ENCODE results near the gene FAM222A. TPM values are rescaled to one million over a fixed set of nuclear protein-coding genes. Genes with fewer than 3 reads are reported as not detected.

Gene FAM222A
- total RNA-seq, 1 donor from 2014 or later = 1.5 TPM

DNA sequence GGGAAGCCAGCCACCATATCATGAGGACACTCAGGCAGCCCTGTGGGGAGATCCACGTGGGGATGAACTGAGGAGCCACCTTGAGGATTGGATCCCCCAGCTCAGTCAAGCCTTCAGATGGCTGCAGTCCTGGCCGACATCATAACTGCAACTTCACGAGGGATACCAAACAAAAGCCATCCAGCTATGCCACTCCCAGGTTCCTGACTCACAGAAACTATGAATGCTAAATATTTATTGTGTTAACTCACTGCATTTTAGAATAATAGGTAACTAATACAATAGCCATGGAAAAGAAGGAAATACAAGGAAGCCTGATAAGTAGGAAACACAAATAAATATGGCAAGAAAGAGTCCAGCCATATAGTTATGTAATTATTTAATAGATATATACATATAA lies 42.1 kb upstream of the FAM222A start:
- H3K9me3 Mint-ChIP-seq (ENCODE audit: unreplicated experiment) = peaks cover 3% of the 10 kb centered on the region
- H3K27ac Mint-ChIP-seq (ENCODE audit: unreplicated experiment) = no peak overlapping the region
- H3K36me3 Mint-ChIP-seq (ENCODE audit: unreplicated experiment) = no peaks in the 10 kb centered on the region
- H3K4me1 Mint-ChIP-seq (ENCODE audit: unreplicated experiment) = no peaks in the 10 kb centered on the region
- TF ChIP-seq, protein P1, sequence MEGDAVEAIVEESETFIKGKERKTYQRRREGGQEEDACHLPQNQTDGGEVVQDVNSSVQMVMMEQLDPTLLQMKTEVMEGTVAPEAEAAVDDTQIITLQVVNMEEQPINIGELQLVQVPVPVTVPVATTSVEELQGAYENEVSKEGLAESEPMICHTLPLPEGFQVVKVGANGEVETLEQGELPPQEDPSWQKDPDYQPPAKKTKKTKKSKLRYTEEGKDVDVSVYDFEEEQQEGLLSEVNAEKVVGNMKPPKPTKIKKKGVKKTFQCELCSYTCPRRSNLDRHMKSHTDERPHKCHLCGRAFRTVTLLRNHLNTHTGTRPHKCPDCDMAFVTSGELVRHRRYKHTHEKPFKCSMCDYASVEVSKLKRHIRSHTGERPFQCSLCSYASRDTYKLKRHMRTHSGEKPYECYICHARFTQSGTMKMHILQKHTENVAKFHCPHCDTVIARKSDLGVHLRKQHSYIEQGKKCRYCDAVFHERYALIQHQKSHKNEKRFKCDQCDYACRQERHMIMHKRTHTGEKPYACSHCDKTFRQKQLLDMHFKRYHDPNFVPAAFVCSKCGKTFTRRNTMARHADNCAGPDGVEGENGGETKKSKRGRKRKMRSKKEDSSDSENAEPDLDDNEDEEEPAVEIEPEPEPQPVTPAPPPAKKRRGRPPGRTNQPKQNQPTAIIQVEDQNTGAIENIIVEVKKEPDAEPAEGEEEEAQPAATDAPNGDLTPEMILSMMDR (IDR thresholded peaks at IDR 0.05) = no peak
- no peak for DNase-seq (ENCODE audit: extremely low spot score, unreplicated experiment)
- no peak overlapping the region for H3K4me3 Mint-ChIP-seq (ENCODE audit: unreplicated experiment)
- H3K27me3 Mint-ChIP-seq (ENCODE audit: unreplicated experiment) = peaks cover 13% of the 10 kb centered on the region

DNA sequence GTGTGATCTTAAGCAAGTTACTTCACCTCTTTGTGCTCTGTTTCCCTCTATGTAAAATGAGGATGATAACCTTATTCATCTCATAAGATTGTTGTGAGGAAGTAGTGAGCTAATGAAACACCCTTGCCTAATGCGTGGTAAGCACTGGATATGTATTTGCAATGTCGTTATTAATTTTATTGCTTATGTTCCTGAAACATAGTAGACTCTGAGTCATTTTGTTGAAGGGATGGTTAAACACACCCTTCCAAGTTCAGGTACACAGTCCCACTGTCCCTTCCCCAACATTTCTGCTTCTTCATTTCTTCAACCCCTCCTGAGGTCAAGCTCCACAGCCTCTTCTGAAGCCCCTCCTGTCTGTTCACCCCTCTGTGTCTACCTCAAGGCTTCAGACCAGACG lies 40.2 kb upstream of the FAM222A start:
- peaks cover 9% of the 10 kb centered on the region for H3K27me3 Mint-ChIP-seq (ENCODE audit: unreplicated experiment)
- no peaks in the 10 kb centered on the region for H3K36me3 Mint-ChIP-seq (ENCODE audit: unreplicated experiment)
- H3K4me1 Mint-ChIP-seq (ENCODE audit: unreplicated experiment) = no peaks in the 10 kb centered on the region
- TF ChIP-seq, protein P1 (IDR thresholded peaks at IDR 0.05) = no peak
- no peak overlapping the region for H3K27ac Mint-ChIP-seq (ENCODE audit: unreplicated experiment)
- H3K9me3 Mint-ChIP-seq (ENCODE audit: unreplicated experiment) = peaks cover 3% of the 10 kb centered on the region
- DNase-seq (ENCODE audit: extremely low spot score, unreplicated experiment) = no peak
- no peak overlapping the region for H3K4me3 Mint-ChIP-seq (ENCODE audit: unreplicated experiment)

DNA sequence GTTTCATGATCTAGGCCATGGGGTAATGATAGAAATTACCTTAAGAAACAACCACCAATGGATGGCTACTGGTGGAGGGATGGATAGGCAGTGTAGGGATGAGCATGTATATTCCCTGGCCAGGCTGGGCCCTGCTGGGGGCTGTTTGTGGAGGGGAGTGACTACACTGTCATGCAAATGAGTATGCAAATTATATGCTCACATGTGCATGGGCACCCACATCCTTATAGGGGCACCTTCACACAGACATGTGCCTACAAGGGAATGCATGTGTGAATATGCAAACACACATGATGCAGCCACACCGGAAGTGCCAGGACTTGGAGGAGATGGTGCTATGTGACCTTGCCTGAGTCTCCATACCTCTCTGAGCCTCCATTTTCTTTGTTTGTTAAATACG lies 39.7 kb upstream of the FAM222A start:
- no peak for DNase-seq (ENCODE audit: extremely low spot score, unreplicated experiment)
- no peak overlapping the region for H3K27ac Mint-ChIP-seq (ENCODE audit: unreplicated experiment)
- peaks cover 3% of the 10 kb centered on the region for H3K9me3 Mint-ChIP-seq (ENCODE audit: unreplicated experiment)
- H3K4me3 Mint-ChIP-seq (ENCODE audit: unreplicated experiment) = no peak overlapping the region
- no peaks in the 10 kb centered on the region for H3K36me3 Mint-ChIP-seq (ENCODE audit: unreplicated experiment)
- peaks cover 9% of the 10 kb centered on the region for H3K27me3 Mint-ChIP-seq (ENCODE audit: unreplicated experiment)
- no peaks in the 10 kb centered on the region for H3K4me1 Mint-ChIP-seq (ENCODE audit: unreplicated experiment)
- TF ChIP-seq, protein P1 (IDR thresholded peaks at IDR 0.05) = no peak

DNA sequence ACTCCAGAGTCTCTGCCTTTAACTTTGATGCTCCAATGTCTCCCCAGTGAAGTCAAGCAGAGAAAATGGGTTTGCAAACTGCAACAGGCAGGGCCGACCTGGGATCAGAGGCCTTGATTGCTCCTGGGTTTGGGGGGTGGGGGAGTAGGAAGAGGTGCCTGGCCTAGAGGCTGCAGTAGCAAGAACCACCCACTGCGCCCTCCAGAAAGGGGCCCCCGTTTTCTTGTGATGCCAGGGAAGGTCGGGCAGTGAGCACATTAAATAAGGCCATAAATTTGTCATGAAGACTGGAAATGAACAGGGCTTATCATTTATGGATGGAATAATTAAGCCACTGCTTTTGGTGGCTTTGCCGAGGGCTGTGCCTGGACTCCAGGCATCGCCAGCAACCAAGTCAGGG lies 38.2 kb upstream of the FAM222A start:
- H3K4me1 Mint-ChIP-seq (ENCODE audit: unreplicated experiment) = no peaks in the 10 kb centered on the region
- H3K4me3 Mint-ChIP-seq (ENCODE audit: unreplicated experiment) = no peak overlapping the region

DNA sequence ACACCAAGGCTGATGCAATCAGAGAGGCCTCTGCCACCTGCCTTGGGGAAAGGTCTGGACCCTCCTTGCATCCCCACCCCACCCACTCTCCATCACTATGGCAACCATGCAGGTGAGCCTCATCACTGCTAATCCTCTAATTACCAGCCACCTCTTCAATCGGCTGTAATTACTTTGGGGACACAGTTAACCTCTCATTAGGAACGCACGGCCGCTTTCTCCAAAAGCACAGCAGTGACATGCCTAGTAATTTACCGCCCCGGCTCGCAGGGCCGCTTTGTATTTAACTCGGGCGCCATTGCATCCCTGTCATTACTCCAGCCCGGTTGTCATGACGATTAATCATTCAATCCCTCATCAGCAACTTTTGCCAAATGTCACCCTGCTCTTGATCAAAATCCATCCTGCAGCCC lies 36.3 kb upstream of the FAM222A start:
- Mint-ChIP-seq H3K4me3 (ENCODE audit: unreplicated experiment) (no peak overlapping the region), H3K9me3 (ENCODE audit: unreplicated experiment) (no peaks in the 10 kb centered on the region), H3K4me1 (ENCODE audit: unreplicated experiment) (no peaks in the 10 kb centered on the region), H3K27ac (ENCODE audit: unreplicated experiment) (no peak overlapping the region), H3K36me3 (ENCODE audit: unreplicated experiment) (no peaks in the 10 kb centered on the region), H3K27me3 (ENCODE audit: unreplicated experiment) (peaks cover 14% of the 10 kb centered on the region)
- TF ChIP-seq, protein P1 (IDR thresholded peaks at IDR 0.05) = no peak
- DNase-seq (ENCODE audit: extremely low spot score, unreplicated experiment) = no peak

More for the DNA sequence above, 38.2 kb upstream of the FAM222A start:
- Mint-ChIP-seq H3K9me3 (ENCODE audit: unreplicated experiment) (peaks cover 3% of the 10 kb centered on the region), H3K36me3 (ENCODE audit: unreplicated experiment) (no peaks in the 10 kb centered on the region), H3K27me3 (ENCODE audit: unreplicated experiment) (peaks cover 10% of the 10 kb centered on the region), H3K27ac (ENCODE audit: unreplicated experiment) (no peak overlapping the region)
- no peak for DNase-seq (ENCODE audit: extremely low spot score, unreplicated experiment)
- TF ChIP-seq, protein P1 (IDR thresholded peaks at IDR 0.05) = no peak
